Fibroblast of skin of abdomen (primary cell): ENCODE data around the gene SENP7.
"Not testable (repeated sequence)": the region's sequence is repeated elsewhere in the genome, so short reads cannot be mapped to it uniquely, and the experiment has no call there.

Experiments
- DNase-seq: peaks from one replicate; pipeline ENCODE4 v3.0.0-alpha.2; 2013

SENP7 gene

GRCh38 chr3:101438641-101439040 lies 74.4 kb downstream of the SENP7 start:
- DNase-seq, result not testable (repeated sequence)

- DNase-seq, result no peak
Observed at GRCh38 chr3:101433652-101434051, 79.4 kb downstream of the SENP7 start.

GRCh38 chr3:101423984-101424888 lies 88.8 kb downstream of the SENP7 start:
- DNase-seq, result no peak

GRCh38 chr3:101418851-101419250 lies 94.2 kb downstream of the SENP7 start:
- no peak for DNase-seq

GRCh38 chr3:101414121-101414520 lies 98.9 kb downstream of the SENP7 start:
- no peak for DNase-seq

GRCh38 chr3:101413656-101414055 lies 99.4 kb downstream of the SENP7 start:
- no peak for DNase-seq

- no peak for DNase-seq
Observed at GRCh38 chr3:101391413-101391950, 121.5 kb downstream of the SENP7 start.

- no peak for DNase-seq
Observed at GRCh38 chr3:101388706-101389105, 124.3 kb downstream of the SENP7 start.

GRCh38 chr3:101387351-101387750 lies 125.7 kb downstream of the SENP7 start:
- DNase-seq, result no peak

- no peak for DNase-seq
Observed at GRCh38 chr3:101384426-101384825, 128.6 kb downstream of the SENP7 start.

GRCh38 chr3:101383656-101384055 lies 129.4 kb downstream of the SENP7 start:
- DNase-seq, result no peak

GRCh38 chr3:101383156-101383575 lies 129.8 kb downstream of the SENP7 start:
- DNase-seq, result peak; percentile 71

- peak; percentile 49 for DNase-seq
Observed at GRCh38 chr3:101381809-101382208, 131.2 kb downstream of the SENP7 start.

GRCh38 chr3:101379658-101380376 lies 133.2 kb downstream of the SENP7 start:
- DNase-seq, result no peak

GRCh38 chr3:101377796-101378195 lies 135.2 kb downstream of the SENP7 start:
- DNase-seq, result peak; percentile 2

GRCh38 chr3:101377209-101377608 lies 135.8 kb downstream of the SENP7 start:
- DNase-seq, result peak; percentile 4

GRCh38 chr3:101375586-101375985 lies 137.4 kb downstream of the SENP7 start:
- DNase-seq, result no peak

GRCh38 chr3:101362406-101362805 lies 150.6 kb downstream of the SENP7 start:
- DNase-seq, result no peak

GRCh38 chr3:101351829-101352228 lies 161.2 kb downstream of the SENP7 start:
- no peak for DNase-seq

- peak; percentile 36 for DNase-seq
Observed at GRCh38 chr3:101340591-101340990, 172.4 kb downstream of the SENP7 start.

- no peak for DNase-seq
Observed at GRCh38 chr3:101333883-101334282, 179.1 kb downstream of the SENP7 start.

- DNase-seq, result no peak
Observed at GRCh38 chr3:101329016-101329673, 183.9 kb downstream of the SENP7 start.
